HG03521 (cell line): ENCODE data around the gene MGMT.

Source experiments
- ATAC-seq: cut with Tn5 transposase; IDR thresholded peaks from one replicate; pipeline ENCODE4 v1.9.1; 2021; ENCODE audit warnings: mild to moderate bottlenecking, moderate library complexity; ENCODE audit not compliant: unreplicated experiment

The MGMT gene

GRCh38 chr10:129517680-129518057 is 50.6 kb downstream of the MGMT start:
- ATAC-seq = no peak

- ATAC-seq = no peak
These were observed 51.8 kb downstream of the MGMT start for GRCh38 chr10:129518793-129519192.

GRCh38 chr10:129520440-129521080 is 53.5 kb downstream of the MGMT start:
- no peak for ATAC-seq

- no peak for ATAC-seq
These were observed 54.4 kb downstream of the MGMT start for GRCh38 chr10:129521161-129522025.

- ATAC-seq = no peak
These were observed 55.1 kb downstream of the MGMT start for GRCh38 chr10:129522041-129522585.

- ATAC-seq = no peak
These were observed 56.1 kb downstream of the MGMT start for GRCh38 chr10:129523031-129523722.

- no peak for ATAC-seq
These were observed 56.8 kb downstream of the MGMT start for GRCh38 chr10:129523723-129524316.

- ATAC-seq = no peak
These were observed 57.9 kb downstream of the MGMT start for GRCh38 chr10:129524936-129525335.

GRCh38 chr10:129525401-129525801 is 58.4 kb downstream of the MGMT start:
- no peak for ATAC-seq

GRCh38 chr10:129526943-129527342 is 59.9 kb downstream of the MGMT start:
- ATAC-seq = no peak

GRCh38 chr10:129528376-129528978 is 61.4 kb downstream of the MGMT start:
- ATAC-seq = no peak

- ATAC-seq = no peak
These were observed 63.5 kb downstream of the MGMT start for GRCh38 chr10:129530581-129530980.

GRCh38 chr10:129531195-129531968 is 64.3 kb downstream of the MGMT start:
- ATAC-seq = no peak

- no peak for ATAC-seq
These were observed 65.1 kb downstream of the MGMT start for GRCh38 chr10:129531969-129532660.

GRCh38 chr10:129532838-129533237 is 65.8 kb downstream of the MGMT start:
- ATAC-seq = no peak

GRCh38 chr10:129533281-129533680 is 66.2 kb downstream of the MGMT start:
- no peak for ATAC-seq

- no peak for ATAC-seq
These were observed 67.8 kb downstream of the MGMT start for GRCh38 chr10:129534826-129535225.

GRCh38 chr10:129536336-129536735 is 69.3 kb downstream of the MGMT start:
- ATAC-seq = no peak

GRCh38 chr10:129537151-129537550 is 70.1 kb downstream of the MGMT start:
- ATAC-seq = no peak
